Measurements from ENCODE around the gene TK1. TPM values are rescaled to one million over a fixed set of nuclear protein-coding genes. Genes with fewer than 3 reads are reported as not detected.

Gene TK1
- total RNA-seq, 1 donor: 23.9 TPM

DNA sequence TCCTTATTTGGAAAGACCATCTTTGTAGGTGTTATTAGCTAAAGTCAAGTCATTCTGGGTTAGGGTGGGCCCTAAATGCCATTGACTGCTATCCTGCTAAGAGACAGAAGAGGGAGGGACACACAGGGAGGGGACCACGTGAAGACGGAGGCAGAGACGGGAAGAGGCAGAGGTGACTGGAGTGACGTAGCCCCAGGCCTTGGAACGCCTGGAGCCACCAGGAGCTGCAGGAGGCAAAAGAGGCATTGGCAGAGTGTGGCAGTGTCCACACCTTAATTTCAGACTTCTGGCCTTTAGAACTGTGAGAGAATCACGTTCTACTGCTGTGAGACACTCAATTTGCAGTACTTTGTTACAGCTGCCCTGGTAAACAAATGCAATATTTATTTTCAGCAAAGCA is 13.6 kb upstream of the TK1 start:
- H3K27me3 ChIP-seq (ENCODE audit: insufficient read depth, low read length): no peaks in the 10 kb centered on the region
- H3K9me3 ChIP-seq (ENCODE audit: low read depth, low read length): no peaks in the 10 kb centered on the region
- H4K20me1 ChIP-seq (ENCODE audit: insufficient read depth, low read length): no peaks in the 10 kb centered on the region
- no peak overlapping the region for H2AFZ ChIP-seq (ENCODE audit: low read length)
- no peak overlapping the region for H3K27ac ChIP-seq (ENCODE audit: low read depth, low read length)
- peaks cover 12% of the 10 kb centered on the region for H3K36me3 ChIP-seq (ENCODE audit: insufficient read depth, low read length)
- no peak for DNase-seq (ENCODE audit: insufficient read length, low spot score, missing footprints)
- no peak overlapping the region for H3K4me3 ChIP-seq (ENCODE audit: insufficient read depth, low read length)
- H3K4me1 ChIP-seq (ENCODE audit: insufficient read depth, low read length): no peaks in the 10 kb centered on the region
- no peaks in the 10 kb centered on the region for H3K79me2 ChIP-seq (ENCODE audit: insufficient read depth, low read length)
- no peak for TF ChIP-seq CTCF (IDR thresholded peaks at IDR 0.05; ENCODE audit: extremely low read depth, low read depth, low read length)
- H3K4me2 ChIP-seq (ENCODE audit: insufficient read depth, low read length): no peak overlapping the region

DNA sequence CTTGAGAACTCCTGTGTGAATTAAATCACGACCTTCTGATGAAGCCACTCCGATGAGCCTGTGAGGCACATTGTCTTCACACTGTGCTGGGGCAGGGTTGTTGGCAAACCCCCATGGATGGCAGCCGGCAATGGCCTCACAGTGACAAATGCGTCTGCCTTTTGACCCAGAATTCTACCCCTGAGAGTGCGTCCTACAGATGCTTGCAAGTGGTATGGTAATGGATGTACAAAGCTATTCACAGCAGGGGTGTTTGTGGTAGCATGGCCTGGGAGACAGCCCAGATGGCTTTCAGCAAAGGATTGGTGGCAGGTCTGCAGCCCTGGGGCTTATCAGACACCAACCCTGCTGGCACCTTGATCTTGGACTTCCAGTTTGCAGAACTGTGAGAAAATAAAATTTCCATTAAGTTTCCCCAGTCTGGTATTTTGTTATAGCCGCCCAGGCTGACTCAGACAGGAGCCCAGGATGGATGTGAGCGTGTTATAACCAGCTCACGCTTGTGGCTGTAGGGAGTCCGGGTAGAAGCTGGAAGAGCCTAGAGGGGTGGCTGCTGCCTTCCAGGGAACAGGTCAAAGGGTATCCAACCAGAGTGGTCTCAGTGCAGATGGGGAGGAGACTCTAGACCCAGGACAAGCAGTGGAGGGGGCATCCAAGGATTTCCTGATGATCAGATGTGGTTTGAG is 10.4 kb upstream of the TK1 start:
- peak; percentile 19 for DNase-seq (ENCODE audit: insufficient read length, low spot score, missing footprints)
- no peak overlapping the region for H3K27ac ChIP-seq (ENCODE audit: low read depth, low read length)
- no peaks in the 10 kb centered on the region for H3K27me3 ChIP-seq (ENCODE audit: insufficient read depth, low read length)
- no peak overlapping the region for H3K4me3 ChIP-seq (ENCODE audit: insufficient read depth, low read length)
- H3K79me2 ChIP-seq (ENCODE audit: insufficient read depth, low read length): no peaks in the 10 kb centered on the region
- H2AFZ ChIP-seq (ENCODE audit: low read length): no peak overlapping the region
- H3K4me1 ChIP-seq (ENCODE audit: insufficient read depth, low read length): no peaks in the 10 kb centered on the region
- H4K20me1 ChIP-seq (ENCODE audit: insufficient read depth, low read length): no peaks in the 10 kb centered on the region
- no peaks in the 10 kb centered on the region for H3K9me3 ChIP-seq (ENCODE audit: low read depth, low read length)
- TF ChIP-seq CTCF (IDR thresholded peaks at IDR 0.05; ENCODE audit: extremely low read depth, low read depth, low read length): no peak
- no peak overlapping the region for H3K4me2 ChIP-seq (ENCODE audit: insufficient read depth, low read length)
- H3K36me3 ChIP-seq (ENCODE audit: insufficient read depth, low read length): peaks cover 19% of the 10 kb centered on the region

GRCh38 chr17:78196716-78197115 is 9.9 kb upstream of the TK1 start:
- Histone ChIP-seq H3K27ac (ENCODE audit: low read depth, low read length) (no peak overlapping the region), H3K79me2 (ENCODE audit: insufficient read depth, low read length) (no peaks in the 10 kb centered on the region), H3K9me3 (ENCODE audit: low read depth, low read length) (no peaks in the 10 kb centered on the region), H2AFZ (ENCODE audit: low read length) (no peak overlapping the region), H3K27me3 (ENCODE audit: insufficient read depth, low read length) (no peaks in the 10 kb centered on the region), H3K4me2 (ENCODE audit: insufficient read depth, low read length) (no peak overlapping the region), H3K4me1 (ENCODE audit: insufficient read depth, low read length) (no peaks in the 10 kb centered on the region), H3K36me3 (ENCODE audit: insufficient read depth, low read length) (peaks cover 19% of the 10 kb centered on the region), H4K20me1 (ENCODE audit: insufficient read depth, low read length) (no peaks in the 10 kb centered on the region), H3K4me3 (ENCODE audit: insufficient read depth, low read length) (no peak overlapping the region)
- DNase-seq (ENCODE audit: insufficient read length, low spot score, missing footprints): no peak
- TF ChIP-seq CTCF (IDR thresholded peaks at IDR 0.05; ENCODE audit: extremely low read depth, low read depth, low read length): no peak

- H3K4me3 ChIP-seq (ENCODE audit: insufficient read depth, low read length): peak overlapping the region; percentile 94
- peaks cover 13% of the 10 kb centered on the region for H3K4me1 ChIP-seq (ENCODE audit: insufficient read depth, low read length)
- no peak overlapping the region for H3K27ac ChIP-seq (ENCODE audit: low read depth, low read length)
- TF ChIP-seq CTCF (IDR thresholded peaks at IDR 0.05; ENCODE audit: extremely low read depth, low read depth, low read length): no peak
- peaks cover 4% of the 10 kb centered on the region for H3K36me3 ChIP-seq (ENCODE audit: insufficient read depth, low read length)
- no peaks in the 10 kb centered on the region for H3K9me3 ChIP-seq (ENCODE audit: low read depth, low read length)
- peaks cover 12% of the 10 kb centered on the region for H3K79me2 ChIP-seq (ENCODE audit: insufficient read depth, low read length)
- H3K27me3 ChIP-seq (ENCODE audit: insufficient read depth, low read length): no peaks in the 10 kb centered on the region
- peaks cover 3% of the 10 kb centered on the region for H4K20me1 ChIP-seq (ENCODE audit: insufficient read depth, low read length)
- peak; percentile 89 for DNase-seq (ENCODE audit: insufficient read length, low spot score, missing footprints)
- H2AFZ ChIP-seq (ENCODE audit: low read length): peak overlapping the region; percentile 93
- peak overlapping the region; percentile 97 for H3K4me2 ChIP-seq (ENCODE audit: insufficient read depth, low read length)
These were observed 716 bp downstream of the TK1 start for GRCh38 chr17:78185981-78186691.
